NB4 (cell line): ENCODE results near the gene TSSK2.
"Not testable (repeated sequence)": the region's sequence is repeated elsewhere in the genome, so short reads cannot be mapped to it uniquely, and the experiment has no call there.

Experiments used
- MYC ChIP-seq: IDR thresholded peaks from 2 replicates; pipeline ENCODE4 v1.6.1; 2011; ENCODE audit warnings: low read depth, low read length
- POLR2A ChIP-seq: IDR thresholded peaks from 2 replicates; pipeline ENCODE4 v1.6.1; 2011; ENCODE audit warnings: mild to moderate bottlenecking; ENCODE audit not compliant: insufficient read length; ENCODE audit errors: extremely low read depth
- TF ChIP-seq, protein P1 (sequence below): IDR thresholded peaks from one replicate; pipeline ENCODE4 v1.5.1; 2012; ENCODE audit warnings: low read depth, low read length
- TF ChIP-seq, protein P2 (sequence below): IDR thresholded peaks from 2 replicates; pipeline ENCODE4 v1.6.1; 2011; ENCODE audit warnings: low read depth, low read length

DNA sequence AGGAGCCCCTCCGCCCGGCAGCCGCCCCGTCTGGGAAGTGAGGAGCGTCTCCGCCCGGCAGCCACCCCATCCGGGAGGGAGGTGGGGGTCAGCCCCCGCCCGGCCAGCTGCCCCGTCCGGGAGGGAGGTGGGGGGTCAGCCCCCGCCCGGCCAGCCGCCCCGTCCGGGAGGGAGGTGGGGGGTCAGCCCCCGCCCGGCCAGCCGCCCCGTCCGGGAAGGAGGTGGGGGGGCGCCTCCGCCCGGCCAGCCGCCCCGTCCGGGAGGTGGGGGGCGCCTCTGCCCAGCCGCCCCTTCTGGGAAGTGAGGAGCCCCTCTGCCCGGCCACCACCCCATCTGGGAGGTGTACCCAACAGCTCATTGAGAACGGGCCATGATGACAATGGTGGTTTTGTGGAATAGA lies 46.5 kb upstream of the TSSK2 start:
- not testable (repeated sequence) for TF ChIP-seq POLR2A, MYC
- TF ChIP-seq, protein P1, sequence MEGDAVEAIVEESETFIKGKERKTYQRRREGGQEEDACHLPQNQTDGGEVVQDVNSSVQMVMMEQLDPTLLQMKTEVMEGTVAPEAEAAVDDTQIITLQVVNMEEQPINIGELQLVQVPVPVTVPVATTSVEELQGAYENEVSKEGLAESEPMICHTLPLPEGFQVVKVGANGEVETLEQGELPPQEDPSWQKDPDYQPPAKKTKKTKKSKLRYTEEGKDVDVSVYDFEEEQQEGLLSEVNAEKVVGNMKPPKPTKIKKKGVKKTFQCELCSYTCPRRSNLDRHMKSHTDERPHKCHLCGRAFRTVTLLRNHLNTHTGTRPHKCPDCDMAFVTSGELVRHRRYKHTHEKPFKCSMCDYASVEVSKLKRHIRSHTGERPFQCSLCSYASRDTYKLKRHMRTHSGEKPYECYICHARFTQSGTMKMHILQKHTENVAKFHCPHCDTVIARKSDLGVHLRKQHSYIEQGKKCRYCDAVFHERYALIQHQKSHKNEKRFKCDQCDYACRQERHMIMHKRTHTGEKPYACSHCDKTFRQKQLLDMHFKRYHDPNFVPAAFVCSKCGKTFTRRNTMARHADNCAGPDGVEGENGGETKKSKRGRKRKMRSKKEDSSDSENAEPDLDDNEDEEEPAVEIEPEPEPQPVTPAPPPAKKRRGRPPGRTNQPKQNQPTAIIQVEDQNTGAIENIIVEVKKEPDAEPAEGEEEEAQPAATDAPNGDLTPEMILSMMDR: not testable (repeated sequence)
- TF ChIP-seq, protein P2, sequence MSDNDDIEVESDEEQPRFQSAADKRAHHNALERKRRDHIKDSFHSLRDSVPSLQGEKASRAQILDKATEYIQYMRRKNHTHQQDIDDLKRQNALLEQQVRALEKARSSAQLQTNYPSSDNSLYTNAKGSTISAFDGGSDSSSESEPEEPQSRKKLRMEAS: not testable (repeated sequence)
